ENCODE data around the gene SBF2. TPM values are rescaled to one million over a fixed set of nuclear protein-coding genes. Genes with fewer than 3 reads are reported as not detected.

The SBF2 gene
- total and polyA plus RNA-seq, 2 of the 13 experiments (the other 11 are each of a cell fraction or from before 2014, with no cell fraction given) = 24.0 to 45.8 TPM

GRCh38 chr11:9740202-9740883, 553.7 kb downstream of the SBF2 start (continued):
- TF ChIP-seq SCMH1 (CRISPR knock-in tag; IDR thresholded peaks at IDR 0.05; ENCODE audit: borderline replicate concordance) (no peak), ZNF615 (CRISPR knock-in tag; IDR thresholded peaks at IDR 0.05; ENCODE audit: borderline replicate concordance) (no peak), CBX2 (IDR thresholded peaks at IDR 0.05; ENCODE audit: low read depth, low read length) (no peak), CBX2 (CRISPR knock-in tag; IDR thresholded peaks at IDR 0.05; ENCODE audit: low read depth) (no peak), ZBED4 (CRISPR knock-in tag; IDR thresholded peaks at IDR 0.05; ENCODE audit: borderline replicate concordance) (no peak), NCOA2 (CRISPR knock-in tag; IDR thresholded peaks at IDR 0.05) (no peak), HNRNPUL1 (IDR thresholded peaks at IDR 0.05; ENCODE audit: low read depth, low read length) (no peak), KLF15 (CRISPR knock-in tag; IDR thresholded peaks at IDR 0.05; ENCODE audit: borderline replicate concordance) (no peak), ZBTB1 (CRISPR knock-in tag; IDR thresholded peaks at IDR 0.05; ENCODE audit: borderline replicate concordance) (no peak), RFX3 (CRISPR knock-in tag; IDR thresholded peaks at IDR 0.05) (no peak), RCOR2 (CRISPR knock-in tag; IDR thresholded peaks at IDR 0.05) (no peak), ATF1 (CRISPR knock-in tag; IDR thresholded peaks at IDR 0.05) (no peak), KDM4B (CRISPR knock-in tag; IDR thresholded peaks at IDR 0.05) (no peak)
- TF ChIP-seq, protein P1, sequence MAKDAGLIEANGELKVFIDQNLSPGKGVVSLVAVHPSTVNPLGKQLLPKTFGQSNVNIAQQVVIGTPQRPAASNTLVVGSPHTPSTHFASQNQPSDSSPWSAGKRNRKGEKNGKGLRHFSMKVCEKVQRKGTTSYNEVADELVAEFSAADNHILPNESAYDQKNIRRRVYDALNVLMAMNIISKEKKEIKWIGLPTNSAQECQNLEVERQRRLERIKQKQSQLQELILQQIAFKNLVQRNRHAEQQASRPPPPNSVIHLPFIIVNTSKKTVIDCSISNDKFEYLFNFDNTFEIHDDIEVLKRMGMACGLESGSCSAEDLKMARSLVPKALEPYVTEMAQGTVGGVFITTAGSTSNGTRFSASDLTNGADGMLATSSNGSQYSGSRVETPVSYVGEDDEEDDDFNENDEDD (CRISPR knock-in tag; IDR thresholded peaks at IDR 0.05; ENCODE audit: borderline replicate concordance) = no peak
